Measurements from ENCODE around the gene ALK.

DNA sequence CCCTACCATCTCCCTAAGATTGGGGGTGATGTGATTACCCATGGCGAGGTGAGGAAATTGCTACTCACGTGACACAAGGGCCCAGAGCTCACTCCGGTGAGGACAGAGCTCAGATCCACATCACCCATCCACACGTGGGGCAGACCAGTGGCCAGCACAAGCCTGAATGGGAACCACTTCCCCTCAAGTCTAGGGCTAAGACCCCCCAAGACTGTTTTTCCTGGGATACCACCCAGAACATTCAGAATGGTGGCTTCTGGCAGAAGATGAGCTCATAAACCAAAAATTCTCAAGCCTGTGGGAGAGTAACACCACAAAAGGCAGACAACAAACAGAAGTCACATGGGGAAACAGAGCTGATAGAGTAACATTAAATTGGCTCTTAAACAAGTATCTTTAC is 321.4 kb downstream of the ALK start:
- TF ChIP-seq ZNF274 (IDR thresholded peaks at IDR 0.05; ENCODE audit: low read depth, low read length) (no peak), SUZ12 (IDR thresholded peaks at IDR 0.05; ENCODE audit: extremely low read depth, insufficient read depth, insufficient read length) (no peak)

Data from NT2/D1 (cell line).